Midbrain (tissue), 1 donor: Measurements from ENCODE around the gene SHROOM4.

ENCODE experiments used
- DNase-seq: peaks from one replicate; lab custom pipeline; 2025; lab: John Stamatoyannopoulos, UW

SHROOM4 gene, protein sequence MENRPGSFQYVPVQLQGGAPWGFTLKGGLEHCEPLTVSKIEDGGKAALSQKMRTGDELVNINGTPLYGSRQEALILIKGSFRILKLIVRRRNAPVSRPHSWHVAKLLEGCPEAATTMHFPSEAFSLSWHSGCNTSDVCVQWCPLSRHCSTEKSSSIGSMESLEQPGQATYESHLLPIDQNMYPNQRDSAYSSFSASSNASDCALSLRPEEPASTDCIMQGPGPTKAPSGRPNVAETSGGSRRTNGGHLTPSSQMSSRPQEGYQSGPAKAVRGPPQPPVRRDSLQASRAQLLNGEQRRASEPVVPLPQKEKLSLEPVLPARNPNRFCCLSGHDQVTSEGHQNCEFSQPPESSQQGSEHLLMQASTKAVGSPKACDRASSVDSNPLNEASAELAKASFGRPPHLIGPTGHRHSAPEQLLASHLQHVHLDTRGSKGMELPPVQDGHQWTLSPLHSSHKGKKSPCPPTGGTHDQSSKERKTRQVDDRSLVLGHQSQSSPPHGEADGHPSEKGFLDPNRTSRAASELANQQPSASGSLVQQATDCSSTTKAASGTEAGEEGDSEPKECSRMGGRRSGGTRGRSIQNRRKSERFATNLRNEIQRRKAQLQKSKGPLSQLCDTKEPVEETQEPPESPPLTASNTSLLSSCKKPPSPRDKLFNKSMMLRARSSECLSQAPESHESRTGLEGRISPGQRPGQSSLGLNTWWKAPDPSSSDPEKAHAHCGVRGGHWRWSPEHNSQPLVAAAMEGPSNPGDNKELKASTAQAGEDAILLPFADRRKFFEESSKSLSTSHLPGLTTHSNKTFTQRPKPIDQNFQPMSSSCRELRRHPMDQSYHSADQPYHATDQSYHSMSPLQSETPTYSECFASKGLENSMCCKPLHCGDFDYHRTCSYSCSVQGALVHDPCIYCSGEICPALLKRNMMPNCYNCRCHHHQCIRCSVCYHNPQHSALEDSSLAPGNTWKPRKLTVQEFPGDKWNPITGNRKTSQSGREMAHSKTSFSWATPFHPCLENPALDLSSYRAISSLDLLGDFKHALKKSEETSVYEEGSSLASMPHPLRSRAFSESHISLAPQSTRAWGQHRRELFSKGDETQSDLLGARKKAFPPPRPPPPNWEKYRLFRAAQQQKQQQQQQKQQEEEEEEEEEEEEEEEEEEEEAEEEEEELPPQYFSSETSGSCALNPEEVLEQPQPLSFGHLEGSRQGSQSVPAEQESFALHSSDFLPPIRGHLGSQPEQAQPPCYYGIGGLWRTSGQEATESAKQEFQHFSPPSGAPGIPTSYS (N-terminal part only)

DNA sequence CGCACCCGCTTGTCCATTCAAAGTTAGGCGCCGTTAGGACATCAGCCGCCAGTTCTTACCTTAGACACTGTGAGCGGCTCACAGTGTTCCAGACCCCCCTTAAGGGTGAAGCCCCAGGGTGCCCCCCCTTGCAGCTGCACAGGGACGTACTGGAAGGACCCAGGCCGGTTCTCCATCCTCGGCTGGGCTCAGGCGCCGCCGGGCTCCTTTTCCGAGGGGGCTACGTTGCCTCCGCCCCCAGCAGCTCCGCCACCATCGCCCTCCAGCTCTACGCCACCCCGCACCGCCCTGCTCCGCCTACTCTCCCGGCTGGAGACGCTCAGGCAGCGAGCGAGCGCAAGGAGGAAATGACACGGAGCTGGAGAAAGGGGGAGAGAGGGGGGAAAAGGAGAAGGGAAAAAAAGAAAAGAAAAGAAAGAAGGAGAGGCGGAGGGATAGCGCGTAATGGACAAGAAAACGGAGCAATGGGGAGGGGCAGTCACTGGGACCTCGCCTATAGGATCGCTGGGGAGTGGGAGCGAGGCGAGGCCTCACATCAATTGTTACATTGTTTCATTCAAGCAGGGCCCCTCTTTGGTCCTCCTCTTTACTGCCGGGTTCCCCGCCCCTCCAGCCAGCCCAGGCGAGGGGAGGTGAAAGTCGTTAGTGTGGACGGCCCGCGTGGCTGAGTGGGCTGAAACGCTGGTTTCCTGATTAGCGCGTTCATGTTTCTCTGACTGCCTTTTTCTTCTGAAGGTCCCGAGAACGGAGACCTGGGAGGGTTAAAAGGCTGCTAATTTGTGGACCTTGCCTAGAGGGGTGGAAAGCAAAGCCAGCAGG, at the start of gene SHROOM4:
SHROOM4 (minus strand) TSS at position 352 of the 819 bp plus-strand sequence; CDS start at position 176, 176 bp downstream.
- DNase-seq = peak; percentile 62

DNA sequence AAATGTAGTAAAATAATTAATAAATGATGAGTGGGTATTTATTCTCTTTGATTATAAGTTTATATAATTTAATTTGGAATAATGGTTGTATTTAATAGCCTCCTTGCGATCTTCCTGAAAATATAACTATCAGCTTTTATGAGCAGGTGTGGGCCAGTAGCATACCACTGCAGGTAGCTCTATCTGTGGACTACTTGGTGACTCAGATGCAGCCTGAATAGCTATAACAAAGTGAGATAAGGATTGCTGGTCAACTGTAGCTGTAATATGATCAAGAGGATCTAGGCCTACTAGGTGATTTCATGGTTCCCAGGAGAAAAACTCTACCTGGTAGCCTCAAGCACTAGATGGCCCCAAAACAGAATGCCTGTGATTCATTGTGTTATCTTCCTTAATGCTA, 49.5 kb upstream of the SHROOM4 start:
- no peak for DNase-seq

GRCh38 chrX:50860518-50860917, 46.5 kb upstream of the SHROOM4 start:
- DNase-seq = no peak

DNA sequence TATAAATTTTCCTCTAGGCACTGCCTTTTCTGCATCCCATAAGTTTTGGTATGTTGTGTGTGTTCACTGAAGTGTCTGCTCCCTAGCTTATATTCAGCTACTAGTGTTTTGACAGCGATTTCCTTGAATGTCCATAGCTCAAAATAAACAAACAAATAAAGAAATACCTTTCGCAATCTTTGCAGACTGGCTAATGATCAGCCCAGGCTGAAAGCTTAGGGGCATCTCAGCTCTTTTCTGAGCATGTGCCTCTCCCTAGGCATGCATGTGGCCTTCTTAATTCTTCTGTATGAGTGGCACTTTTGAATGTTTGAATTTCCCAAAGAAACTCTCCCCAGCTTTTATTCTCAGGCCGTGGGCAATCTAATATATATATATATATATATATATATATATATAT, 44.6 kb upstream of the SHROOM4 start:
- no peak for DNase-seq

- no peak for DNase-seq
These were observed 39.4 kb upstream of the SHROOM4 start for GRCh38 chrX:50853399-50853798.

DNA sequence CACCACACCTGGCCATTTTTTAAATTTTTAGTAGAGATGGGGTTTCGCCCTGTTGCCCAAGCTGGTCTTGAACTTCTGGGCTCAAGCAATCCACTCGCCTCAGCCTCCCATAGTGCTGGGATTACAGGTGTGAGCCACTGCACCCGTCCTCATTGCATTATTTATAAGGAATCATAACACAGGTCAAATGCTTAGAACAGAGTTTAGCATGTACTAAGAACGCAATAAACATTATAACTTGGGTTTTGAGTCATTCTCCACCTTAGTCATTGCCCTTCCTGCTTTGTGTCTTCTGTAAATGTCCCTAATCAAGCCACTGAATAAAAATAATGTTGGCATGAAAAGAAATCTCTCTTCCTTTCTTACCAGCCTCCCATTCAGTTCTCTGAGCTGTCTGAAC, 38.5 kb upstream of the SHROOM4 start:
- DNase-seq = no peak

DNA sequence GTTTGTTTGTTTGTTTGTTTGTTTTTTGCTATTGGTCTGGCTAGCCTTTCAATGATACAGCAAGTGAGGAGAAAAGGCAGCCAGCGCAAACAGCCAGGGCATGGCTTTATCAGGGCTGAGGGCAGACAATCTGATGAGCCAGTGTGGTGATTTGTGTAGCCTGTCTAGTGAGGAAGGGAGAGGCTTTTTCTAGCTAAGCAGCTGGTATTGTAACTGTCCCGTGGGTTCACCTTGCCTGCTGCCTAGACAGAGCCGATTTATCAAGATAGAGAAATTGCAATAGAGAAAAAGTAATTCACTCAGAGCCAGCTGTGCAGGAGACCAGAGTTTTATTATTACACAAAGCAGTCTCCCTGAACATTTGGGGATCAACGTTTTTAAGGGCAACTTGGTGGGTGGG, 28.2 kb upstream of the SHROOM4 start:
- DNase-seq = no peak

- no peak for DNase-seq
These were observed 25.7 kb upstream of the SHROOM4 start for GRCh38 chrX:50839730-50840129.

DNA sequence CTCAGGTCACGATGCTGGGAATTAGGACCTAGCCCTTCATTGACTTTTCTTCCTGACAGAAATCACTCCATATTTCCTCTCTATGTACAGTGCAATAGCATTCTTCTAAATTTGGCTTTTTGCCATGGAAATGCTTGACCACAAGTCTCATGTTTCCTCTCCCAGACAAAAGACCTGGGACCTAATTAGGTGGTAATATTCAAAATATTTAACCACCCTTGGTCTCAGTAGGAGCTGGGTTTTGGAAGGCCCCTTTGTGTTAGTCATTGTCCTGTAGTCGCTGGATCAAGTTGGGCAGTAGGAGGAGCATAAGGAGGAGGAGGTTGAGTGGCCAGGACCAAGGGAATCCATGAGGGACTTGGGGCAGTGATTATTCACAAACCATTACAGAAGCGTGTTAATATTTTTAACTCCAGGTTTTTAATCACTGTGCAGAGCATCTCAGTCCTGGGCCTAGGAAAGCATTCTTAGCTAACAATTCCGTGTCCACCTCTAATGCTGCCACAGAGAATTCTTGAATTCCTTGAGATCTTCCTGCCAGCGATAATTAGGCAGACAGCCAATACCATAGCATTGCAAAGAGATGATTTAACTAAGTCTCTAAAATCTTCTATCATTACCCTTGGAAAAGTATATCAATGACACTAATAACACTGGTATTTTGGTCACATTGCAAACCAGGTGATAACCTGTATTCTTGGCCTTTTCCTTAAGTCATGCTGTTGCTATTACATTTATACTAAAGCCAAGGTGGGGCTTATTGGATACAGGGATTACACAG, 25.0 kb upstream of the SHROOM4 start:
- no peak for DNase-seq

DNA sequence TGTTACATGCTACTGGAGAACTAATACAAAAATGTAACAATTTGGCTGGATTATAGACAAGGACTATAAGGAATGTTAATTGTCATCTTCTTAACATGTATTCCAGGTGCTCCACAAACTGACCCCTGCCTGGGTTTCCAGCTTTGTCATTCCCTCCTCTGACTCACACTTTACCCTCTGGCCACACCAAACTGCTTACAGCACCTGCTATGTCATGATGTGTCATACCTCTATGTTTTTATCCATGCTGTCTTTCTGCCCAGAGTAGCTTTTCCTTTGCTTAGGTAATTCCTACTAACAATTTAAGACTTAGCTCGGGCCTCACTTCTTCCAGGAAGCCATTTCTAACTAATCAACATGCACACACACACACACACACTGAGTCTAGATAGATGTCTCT, 14.0 kb upstream of the SHROOM4 start:
- DNase-seq = no peak

DNA sequence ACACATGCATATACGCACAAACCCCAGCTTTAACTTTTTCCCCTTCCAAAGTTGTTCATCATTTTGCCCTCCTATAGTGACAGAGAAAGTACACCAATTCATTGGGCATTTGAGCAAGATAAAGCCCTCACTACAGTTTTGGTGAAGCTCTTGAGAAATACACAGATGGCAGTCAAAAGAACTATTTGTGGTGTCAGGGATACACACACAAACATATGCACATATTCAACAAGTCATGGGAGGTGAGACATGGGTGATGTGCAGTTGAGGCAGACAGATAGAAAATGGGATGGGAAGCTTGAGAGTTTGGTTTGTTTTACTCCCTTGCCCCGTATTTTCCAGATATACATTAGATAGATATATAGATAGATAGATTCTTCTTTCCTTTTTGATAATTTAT, 11.8 kb upstream of the SHROOM4 start:
- no peak for DNase-seq

GRCh38 chrX:50818986-50819385, 5.0 kb upstream of the SHROOM4 start:
- DNase-seq = no peak

DNA sequence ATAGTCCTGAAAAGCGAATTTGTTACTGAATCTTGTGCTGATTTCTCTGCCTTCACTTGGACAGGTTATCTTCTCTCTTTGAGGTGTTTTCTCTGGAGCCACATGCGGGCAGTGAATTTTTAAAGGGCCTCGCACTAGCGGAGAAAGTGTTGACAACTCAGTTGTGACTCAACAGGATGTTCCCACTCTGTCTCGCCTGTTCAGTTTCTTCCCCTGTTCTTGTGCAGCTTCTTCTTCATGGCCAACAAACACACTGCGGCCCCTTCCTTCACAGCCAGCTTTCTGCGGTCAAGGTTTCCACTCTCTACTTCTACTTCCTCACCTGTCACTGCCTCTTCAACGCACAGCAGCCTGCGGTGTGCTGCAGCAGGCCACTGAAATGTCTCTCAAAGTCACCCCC, 1.1 kb upstream of the SHROOM4 start:
- DNase-seq = no peak

DNA sequence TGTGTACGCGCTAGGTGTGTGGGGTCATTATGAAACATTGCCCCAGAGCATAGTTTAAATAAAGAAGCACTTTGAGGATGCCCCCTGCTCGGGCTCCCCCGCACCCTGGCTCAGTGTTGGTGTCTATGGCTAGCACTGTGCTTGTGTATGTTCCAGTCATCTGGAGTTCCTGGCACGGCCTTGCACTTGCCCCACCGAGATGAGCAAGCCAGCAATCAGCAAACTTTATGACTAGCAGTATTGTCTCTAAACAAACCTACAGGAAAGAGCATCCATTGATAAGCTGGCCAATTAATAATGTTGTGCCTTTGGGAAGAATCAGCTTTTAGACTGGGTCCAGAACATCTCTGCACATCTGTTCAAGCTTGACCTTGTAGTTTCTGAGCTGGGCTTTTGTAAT, 707 bp upstream of the SHROOM4 start:
- peak; percentile 71 for DNase-seq

- DNase-seq = no peak
These were observed 775 bp downstream of the SHROOM4 start for GRCh38 chrX:50812995-50813842.

DNA sequence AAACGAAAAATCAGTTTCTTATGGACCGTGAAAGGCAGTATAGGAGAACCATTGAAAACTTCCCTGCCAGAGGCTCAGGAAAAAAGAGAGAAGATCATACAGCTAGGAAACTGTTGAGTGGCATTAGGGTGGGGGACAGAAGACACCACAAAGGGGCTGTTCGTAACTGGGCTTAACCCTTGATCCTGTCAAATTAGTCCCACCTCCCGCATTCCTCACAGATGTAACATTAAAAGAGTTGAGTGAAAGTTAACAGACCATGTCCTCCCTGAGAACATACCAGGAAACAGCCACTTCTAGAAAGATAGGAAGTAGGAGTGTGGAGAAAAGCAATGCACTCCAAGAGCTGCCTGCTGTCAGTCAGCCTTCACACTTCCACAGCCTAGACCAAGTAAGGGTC, 8.7 kb downstream of the SHROOM4 start:
- DNase-seq = no peak

DNA sequence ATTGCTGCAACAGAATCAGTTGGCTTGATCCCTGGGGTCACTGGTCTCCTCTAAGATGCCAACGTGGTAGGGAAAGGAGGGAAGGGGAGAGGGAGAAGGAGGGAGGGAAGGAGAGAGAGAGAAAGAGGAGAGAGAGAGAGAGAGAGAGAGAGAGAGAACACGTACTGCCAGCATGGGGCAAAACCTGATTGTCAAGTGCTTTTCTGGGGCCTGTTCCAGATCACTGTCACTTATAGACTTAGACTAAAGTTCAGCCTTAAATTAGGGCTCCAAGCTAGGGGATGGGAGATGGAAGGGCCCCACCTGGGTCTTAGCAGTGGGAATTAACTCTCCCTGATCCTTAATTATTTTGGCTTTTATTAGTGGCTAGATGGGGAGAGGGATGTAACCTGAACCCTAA, 12.9 kb downstream of the SHROOM4 start:
- DNase-seq = no peak

GRCh38 chrX:50799531-50799961, 14.4 kb downstream of the SHROOM4 start:
- DNase-seq = no peak

DNA sequence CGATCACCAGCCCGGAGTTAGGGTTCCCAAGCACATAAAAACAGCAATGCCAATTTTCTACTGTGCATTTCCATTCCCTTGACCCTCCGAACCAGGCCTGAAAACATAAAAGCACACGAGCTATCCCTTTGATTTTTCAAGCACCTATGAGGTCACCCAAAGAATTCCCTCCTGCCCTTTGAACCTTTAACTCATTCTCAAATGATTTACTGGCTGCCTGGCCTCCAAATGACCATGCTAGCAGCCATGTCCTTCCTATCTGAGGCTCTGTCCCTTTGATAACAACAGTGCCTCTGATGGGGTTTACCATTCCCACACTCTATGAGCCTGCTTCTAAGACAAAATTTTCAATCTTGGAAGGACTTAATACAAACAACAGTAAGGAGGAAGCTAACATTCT, 15.2 kb downstream of the SHROOM4 start:
- DNase-seq = no peak

GRCh38 chrX:50787099-50787498, 26.9 kb downstream of the SHROOM4 start:
- DNase-seq = no peak
